LoVo (cell line): ENCODE data around the gene TNFRSF13B.
"Not testable (repeated sequence)": the region's sequence is repeated elsewhere in the genome, so short reads cannot be mapped to it uniquely, and the experiment has no call there.

ENCODE experiments used
- DNase-seq: peaks from one replicate; pipeline ENCODE4 v3.0.0-alpha.2; 2016; ENCODE audit warnings: low spot score

TNFRSF13B gene

GRCh38 chr17:17004997-17005614, 33.2 kb upstream of the TNFRSF13B start:
- DNase-seq = not testable (repeated sequence)

- no peak for DNase-seq
Observed at GRCh38 chr17:17004251-17004996, 32.5 kb upstream of the TNFRSF13B start.

- DNase-seq = not testable (repeated sequence)
Observed at GRCh38 chr17:17002731-17003715, 31.1 kb upstream of the TNFRSF13B start.

GRCh38 chr17:17001874-17002520, 30.1 kb upstream of the TNFRSF13B start:
- DNase-seq = peak; percentile 82

GRCh38 chr17:17001076-17001777, 29.3 kb upstream of the TNFRSF13B start:
- DNase-seq = no peak

- no peak for DNase-seq
Observed at GRCh38 chr17:16999931-17000625, 28.2 kb upstream of the TNFRSF13B start.

- DNase-seq = no peak
Observed at GRCh38 chr17:16997514-16998429, 25.9 kb upstream of the TNFRSF13B start.

- not testable (repeated sequence) for DNase-seq
Observed at GRCh38 chr17:16996726-16997125, 24.8 kb upstream of the TNFRSF13B start.

GRCh38 chr17:16995930-16996329, 24.0 kb upstream of the TNFRSF13B start:
- no peak for DNase-seq

- no peak for DNase-seq
Observed at GRCh38 chr17:16994631-16995030, 22.7 kb upstream of the TNFRSF13B start.

GRCh38 chr17:16991349-16992009, 19.6 kb upstream of the TNFRSF13B start:
- peak; percentile 74 for DNase-seq

GRCh38 chr17:16989953-16990860, 18.3 kb upstream of the TNFRSF13B start:
- no peak for DNase-seq

GRCh38 chr17:16989230-16989952, 17.5 kb upstream of the TNFRSF13B start:
- DNase-seq = no peak

GRCh38 chr17:16988749-16989229, 16.9 kb upstream of the TNFRSF13B start:
- no peak for DNase-seq

GRCh38 chr17:16987830-16988601, 16.1 kb upstream of the TNFRSF13B start:
- peak; percentile 22 for DNase-seq
